Measurements from ENCODE around the gene ZNF726.

GRCh38 chr19:23901360-23901759, 13.3 kb upstream of the ZNF726 start:
- TF ChIP-seq POLR2A (IDR thresholded peaks at IDR 0.05) (no peak), CTCF (IDR thresholded peaks at IDR 0.05 in 4 of 5, conservative IDR thresholded peaks at IDR 0.05 in 1 of 5) (no peak)

All from gastrocnemius medialis (tissue), 4 donors.